ENCODE results near the gene SH2D7.

- TF ChIP-seq CTCF (conservative IDR thresholded peaks at IDR 0.05; ENCODE audit: low read depth, low read length) (no peak), EZH2 (IDR thresholded peaks at IDR 0.05; ENCODE audit: low read length, unreplicated experiment) (no peak), EZH2phosphoT487 (IDR thresholded peaks at IDR 0.05; ENCODE audit: borderline replicate concordance, low read length) (no peak)
These were observed 33.9 kb upstream of the SH2D7 start for GRCh38 chr15:78058401-78058935.
